Mesenteric fat pad (tissue), 1 donor: ENCODE results near the gene KRT77. TPM values are rescaled to one million over a fixed set of nuclear protein-coding genes. Genes with fewer than 3 reads are reported as not detected.

Source experiments
- DNase-seq: peaks from one replicate; pipeline ENCODE4 v3.0.0-alpha.2; 2020; ENCODE audit warnings: low spot score
- total RNA-seq: library from RNA; stranded (reverse); fragmentation: NEBNext Ultra II Directional; extraction: Animal tissue kit (Norgen Biotek cat#: 25700); gene quantifications from one replicate; pipeline ENCODE4 v1.2.1, GENCODE V29; 2021
- donor health status: DM: yes; HTN: yes; CAD: no.

KRT77 gene
- total RNA-seq, 1 donor from 2014 or later, result not detected

DNA sequence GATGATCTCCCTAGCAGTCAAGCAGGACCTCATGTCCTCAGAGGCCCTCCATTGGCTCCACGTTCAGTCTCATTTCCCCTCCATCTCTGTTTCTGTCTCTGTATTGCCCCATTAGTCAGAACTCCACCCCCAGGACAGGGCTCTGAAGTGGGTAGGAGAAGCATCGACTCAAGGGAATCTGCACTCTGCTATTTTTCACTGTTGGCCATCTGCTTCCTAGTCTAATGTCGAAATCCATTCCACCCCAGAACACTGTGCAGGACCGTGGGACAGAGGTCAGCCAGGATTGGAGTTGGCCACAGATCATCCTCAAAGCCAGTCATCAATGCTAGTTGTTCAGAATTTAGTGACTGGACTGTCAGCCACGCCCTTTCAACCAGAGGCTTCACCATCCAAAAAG, 10.1 kb downstream of the KRT77 start:
- no peak for DNase-seq

DNA sequence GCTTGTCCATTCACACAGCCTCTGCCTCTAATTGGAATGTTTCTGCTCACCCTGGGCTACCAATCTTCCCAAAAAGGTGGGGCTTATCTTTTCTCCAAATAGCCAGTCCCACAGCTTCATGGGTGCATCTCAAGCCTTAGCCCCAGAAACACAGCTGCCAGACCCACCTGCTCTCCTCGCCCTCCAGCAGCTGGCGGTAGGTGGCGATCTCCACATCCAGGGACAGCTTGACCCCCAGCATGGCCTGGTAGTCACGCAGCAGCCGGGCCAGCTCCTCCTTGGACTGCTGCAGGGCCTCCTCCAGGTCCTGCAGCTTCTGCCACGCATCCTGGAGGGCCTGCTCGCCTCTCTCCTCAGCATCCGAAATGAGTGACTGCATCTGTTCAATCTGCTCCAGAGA, 11.1 kb downstream of the KRT77 start:
- DNase-seq, result no peak

GRCh38 chr12:52691841-52692150, 11.5 kb downstream of the KRT77 start:
- DNase-seq, result no peak

- DNase-seq, result no peak
These were observed 12.1 kb downstream of the KRT77 start for GRCh38 chr12:52691076-52691840.

GRCh38 chr12:52690351-52691075, 12.8 kb downstream of the KRT77 start:
- no peak for DNase-seq

- no peak for DNase-seq
These were observed 13.4 kb downstream of the KRT77 start for GRCh38 chr12:52689936-52690335.

- DNase-seq, result no peak
These were observed 14.1 kb downstream of the KRT77 start for GRCh38 chr12:52689239-52689638.

GRCh38 chr12:52688481-52688880, 14.8 kb downstream of the KRT77 start:
- DNase-seq, result no peak

DNA sequence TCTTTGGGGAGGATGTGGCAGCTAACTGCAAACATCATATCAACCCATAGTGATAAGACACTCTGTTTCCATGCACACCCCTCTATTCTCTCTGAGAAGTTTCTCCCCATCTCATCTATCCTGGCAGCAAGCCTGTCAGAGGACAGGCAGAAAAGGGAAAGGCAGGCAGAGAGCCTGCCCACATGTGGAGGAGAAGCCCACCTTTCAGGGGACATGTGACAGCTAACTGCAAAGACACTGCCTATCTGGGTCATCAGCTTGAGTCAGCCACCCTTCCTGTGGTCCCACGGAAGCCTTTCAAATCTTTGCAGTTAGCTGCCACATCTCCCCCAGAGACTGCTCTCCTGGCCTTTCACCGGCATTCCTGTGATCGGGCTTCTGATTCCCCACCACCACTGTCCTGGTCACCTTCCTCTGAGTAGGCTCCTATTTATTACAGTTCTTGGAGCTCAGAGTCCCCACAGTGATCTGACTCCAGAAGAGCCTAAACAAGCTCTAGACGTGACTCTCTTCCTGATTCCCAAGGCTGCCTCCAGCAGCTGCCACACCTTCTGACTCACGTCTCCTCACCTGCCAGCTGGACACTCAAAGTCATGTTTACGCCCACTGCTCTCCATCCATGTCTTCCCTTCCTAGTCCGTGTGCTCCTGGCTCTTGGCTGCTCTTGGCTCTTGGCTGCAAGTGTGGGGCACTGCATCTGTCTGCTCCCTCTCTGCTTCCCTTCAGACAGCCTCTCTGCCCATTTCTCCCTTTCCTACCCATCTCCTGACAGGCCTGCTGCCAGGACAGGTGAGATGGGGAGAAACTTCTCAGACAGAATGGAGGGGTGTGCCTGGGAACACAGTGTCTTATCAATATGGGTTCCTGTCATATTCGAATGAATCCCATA, 15.6 kb downstream of the KRT77 start:
- no peak for DNase-seq

DNA sequence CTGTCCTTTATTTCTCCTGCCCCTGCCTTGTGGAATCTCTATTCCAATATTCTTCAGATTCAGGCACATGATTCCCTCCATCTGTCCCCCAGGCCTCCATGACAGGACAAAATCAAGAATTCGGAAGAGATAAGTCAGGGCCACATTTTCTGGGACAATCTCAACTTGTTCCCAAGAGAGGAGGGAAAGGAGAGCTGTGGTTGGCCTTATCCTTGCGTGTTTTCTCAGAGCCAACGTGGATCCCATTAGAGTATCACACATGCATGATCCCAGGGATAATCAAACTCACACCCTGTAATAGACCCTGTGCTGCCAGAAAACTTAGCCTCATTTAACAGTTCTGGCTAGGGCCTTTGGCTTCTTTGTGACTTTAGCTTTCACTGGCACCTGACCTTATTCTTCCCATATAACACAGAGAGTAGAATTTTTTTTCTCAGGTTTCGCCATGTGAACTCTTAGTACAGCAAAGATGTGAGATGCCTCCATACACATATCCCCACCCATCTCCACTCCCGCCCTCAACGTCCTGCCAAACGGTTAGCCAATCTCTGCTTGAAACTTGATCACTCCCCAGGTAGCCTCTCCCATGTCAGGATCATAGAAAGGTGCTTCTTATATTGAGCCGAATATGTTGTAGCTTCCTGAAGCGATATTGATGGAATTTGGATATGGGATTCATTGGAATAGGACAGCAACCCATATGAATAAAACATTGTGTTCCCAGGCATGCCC, 16.4 kb downstream of the KRT77 start:
- DNase-seq, result no peak

GRCh38 chr12:52686063-52686462, 17.3 kb downstream of the KRT77 start:
- DNase-seq, result no peak

GRCh38 chr12:52685406-52685890, 17.9 kb downstream of the KRT77 start:
- DNase-seq, result no peak

DNA sequence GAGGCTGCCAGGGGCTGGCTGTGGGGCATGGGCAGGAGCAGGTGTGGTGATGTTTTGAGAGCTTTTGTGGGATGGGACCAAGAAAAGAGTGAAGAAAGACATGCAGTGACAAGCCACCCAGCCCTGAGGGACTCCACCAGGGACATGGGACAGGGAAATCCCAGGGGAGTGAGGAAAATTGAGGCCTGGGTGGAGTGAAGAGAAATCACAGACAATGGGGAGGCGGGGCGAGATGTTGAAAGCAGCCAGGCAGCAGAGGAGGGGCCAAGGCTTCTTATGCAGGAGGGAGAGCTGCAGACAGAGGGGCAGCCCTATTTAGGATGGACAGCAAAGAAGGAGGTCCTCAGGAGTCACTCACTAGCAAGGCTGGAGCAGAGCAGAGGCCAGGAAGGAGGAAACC, 18.9 kb downstream of the KRT77 start:
- no peak for DNase-seq

DNA sequence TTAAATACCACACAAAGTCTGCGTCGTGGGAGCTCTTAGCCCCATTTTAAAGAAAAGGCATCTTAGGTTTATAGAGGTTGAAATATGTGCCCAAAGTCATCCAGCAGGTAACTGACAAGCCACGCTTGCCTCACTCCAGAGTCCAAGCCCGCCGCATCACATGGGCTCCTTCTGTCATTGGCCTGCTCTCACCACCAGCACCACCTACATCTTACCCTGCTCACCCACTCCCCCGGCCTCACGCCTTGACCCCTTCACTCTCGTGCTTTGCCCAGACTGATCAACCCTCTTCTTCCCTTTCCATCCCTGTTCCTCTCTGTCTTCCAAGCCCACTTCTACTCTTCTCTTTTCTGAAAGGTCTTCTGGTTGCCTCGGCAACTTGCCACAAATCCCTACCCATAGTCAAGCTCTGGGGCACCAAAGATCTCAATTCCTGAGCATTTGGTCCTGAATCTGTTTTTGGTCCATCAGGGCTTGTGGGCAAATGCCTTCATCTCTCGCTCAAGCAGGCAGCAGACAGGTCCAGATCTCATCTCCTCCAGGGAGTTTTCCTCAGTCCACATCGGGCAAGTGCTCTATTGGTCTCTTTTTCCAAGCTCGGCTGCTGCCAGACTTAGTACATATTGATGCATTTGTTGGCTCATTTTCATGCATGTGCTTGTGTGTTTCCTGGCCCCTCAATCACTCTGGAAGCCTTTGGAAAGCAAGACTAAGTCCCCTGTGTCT, 19.6 kb downstream of the KRT77 start:
- no peak for DNase-seq

DNA sequence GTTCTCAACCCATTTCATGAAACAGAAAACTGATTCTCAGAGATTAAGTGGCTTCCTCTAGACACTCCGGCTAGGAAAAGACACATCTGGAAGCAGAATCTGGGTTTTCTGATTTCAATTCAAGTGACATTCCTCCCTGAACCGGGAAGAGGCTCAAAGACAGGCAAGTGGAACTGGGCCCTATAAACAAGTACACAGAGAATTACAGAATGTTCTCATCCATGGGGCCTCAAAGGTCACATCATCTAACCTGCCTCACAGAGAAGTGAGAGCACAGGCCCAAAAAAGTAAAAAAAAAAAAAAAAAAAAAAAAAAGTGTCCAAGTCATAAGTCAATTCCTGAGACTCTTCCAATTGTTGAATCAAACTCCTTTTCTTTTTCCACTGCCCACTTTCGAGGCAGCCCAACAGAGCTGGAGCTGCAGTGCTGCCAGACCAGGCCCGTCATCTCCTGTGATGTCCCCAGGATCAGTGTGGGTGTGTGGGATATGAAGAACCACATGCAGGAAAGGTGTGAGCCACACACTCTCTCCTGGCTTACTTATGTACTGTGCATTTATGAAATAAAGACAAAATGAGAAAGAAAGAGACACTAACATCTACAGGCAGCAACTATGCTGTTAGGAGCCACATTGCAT, 20.3 kb downstream of the KRT77 start:
- no peak for DNase-seq

DNA sequence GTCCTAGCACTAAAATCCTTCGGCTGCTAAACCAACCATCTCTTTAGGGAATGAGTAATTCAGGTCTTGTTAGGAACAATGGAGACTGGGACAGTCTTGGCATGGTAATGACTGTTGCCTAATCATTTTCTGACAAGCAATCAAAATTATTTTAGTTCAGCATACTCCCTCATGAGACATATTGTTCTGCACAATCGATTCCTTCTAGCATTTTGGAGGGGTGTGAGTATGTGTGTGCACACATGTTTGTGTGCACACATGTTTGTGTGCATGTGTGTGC, 21.0 kb downstream of the KRT77 start:
- DNase-seq, result no peak

DNA sequence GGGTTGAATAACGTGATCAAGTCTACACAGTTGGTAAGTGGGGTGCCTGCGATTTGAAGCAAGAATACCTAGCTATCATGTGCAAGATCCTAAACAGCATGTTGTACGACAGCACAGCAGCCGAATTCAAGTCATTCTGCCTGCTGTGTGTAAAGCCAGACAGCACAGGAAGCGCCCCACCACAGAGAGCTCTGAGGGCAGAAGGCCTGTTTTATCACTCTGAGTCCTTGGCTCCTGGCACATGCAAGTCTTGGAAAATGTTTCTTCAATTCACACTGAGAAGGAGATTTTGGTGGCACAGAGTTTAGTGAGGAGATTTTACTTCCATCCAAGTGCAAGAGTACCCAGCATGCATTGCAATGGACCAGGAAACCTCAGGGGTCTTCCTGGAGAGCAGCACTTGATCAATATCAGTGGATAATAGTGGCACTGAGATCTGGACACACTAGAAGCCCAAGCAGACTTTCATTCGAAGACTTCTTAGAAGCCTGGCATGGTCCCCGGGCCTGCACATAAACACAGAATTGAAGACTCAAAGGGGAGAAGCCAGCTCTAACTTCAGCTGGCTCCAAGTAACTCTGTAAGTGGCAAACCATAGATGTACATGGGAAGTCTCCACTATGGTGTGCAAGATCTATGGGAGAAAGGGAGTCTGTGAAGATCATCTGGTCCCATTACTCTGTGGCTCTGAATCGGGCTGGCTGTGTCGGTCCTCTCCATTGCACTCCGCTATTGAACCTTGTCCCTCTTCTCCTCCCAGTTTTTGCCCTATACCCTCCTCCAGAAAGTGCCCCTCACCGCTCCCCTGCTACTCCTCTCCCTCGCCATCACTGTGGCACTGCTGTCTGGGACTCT, 21.6 kb downstream of the KRT77 start:
- no peak for DNase-seq

- DNase-seq, result no peak
These were observed 23.0 kb downstream of the KRT77 start, which contains the start of gene KRT1 for GRCh38 chr12:52680363-52680762. KRT1 (minus strand) TSS chr12:52680407; CDS start chr12:52680348, 59 bp downstream.

DNA sequence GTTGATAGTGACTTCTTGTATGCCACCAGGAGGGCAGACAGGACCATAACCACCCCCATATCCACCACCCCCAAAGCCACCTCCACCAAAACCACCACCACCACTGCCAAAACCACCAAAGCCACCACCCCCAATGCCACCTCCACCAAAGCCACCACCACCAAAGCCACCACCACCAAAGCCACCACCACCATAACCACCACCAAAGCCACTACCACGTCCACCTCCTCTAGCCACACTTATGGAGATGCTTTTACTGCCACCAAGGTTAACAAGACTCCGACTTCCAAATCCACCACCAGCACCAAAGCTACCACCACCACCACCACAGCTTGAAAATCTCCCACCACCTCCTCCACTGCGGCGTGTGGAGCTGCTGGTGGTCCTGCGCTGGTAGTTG, 23.4 kb downstream of the KRT77 start:
- DNase-seq, result no peak
